Stimulated activated naive B cell treated with anti-CD40 and anti-IgM and Interleukin-4, amounts not matched to agents 10 μg/mL and 1 μg/mL and 100 μg/mL, for 72 hours (primary cell): ENCODE results near the gene NMNAT2.
"Not testable (repeated sequence)": the region's sequence is repeated elsewhere in the genome, so short reads cannot be mapped to it uniquely, and the experiment has no call there.

ENCODE experiments used
- ATAC-seq, 2 donors: fragments of 150-1000 bp; cut with Tn5 transposase; replicated peaks; 2 replicates each; pipeline ENCODE4 v1.10.0; 2021; ENCODE audit warnings: moderate library complexity in 1 of 2
- DNase-seq: peaks from one replicate; pipeline ENCODE4 v3.0.0; 2021
- H3K27ac Mint-ChIP-seq: one replicate; pipeline ENCODE4 v1.8.0; 2022; ENCODE audit warnings: mild to moderate bottlenecking, mixed read lengths
- H3K27me3 Mint-ChIP-seq, 2 donors: one replicate each; pipeline ENCODE4 v1.8.0; 2022; ENCODE audit warnings: mixed read lengths in 2 of 2
- H3K36me3 Mint-ChIP-seq, 2 donors: one replicate each; pipeline ENCODE4 v1.8.0; 2022; ENCODE audit warnings: mixed read lengths in 2 of 2, mild to moderate bottlenecking in 1 of 2
- H3K4me1 Mint-ChIP-seq, 2 donors: one replicate each; pipeline ENCODE4 v1.8.0; 2022; ENCODE audit warnings: mixed read lengths in 2 of 2, mild to moderate bottlenecking in 1 of 2
- H3K4me3 Mint-ChIP-seq, 2 donors: one replicate each; pipeline ENCODE4 v1.8.0; 2022; ENCODE audit warnings: mild to moderate bottlenecking in 2 of 2, mixed read lengths in 2 of 2, moderate library complexity in 1 of 2
- H3K9me3 Mint-ChIP-seq, 2 donors: one replicate each; pipeline ENCODE4 v1.8.0; 2022; ENCODE audit warnings: mixed read lengths in 2 of 2, mild to moderate bottlenecking in 1 of 2

The NMNAT2 gene

DNA sequence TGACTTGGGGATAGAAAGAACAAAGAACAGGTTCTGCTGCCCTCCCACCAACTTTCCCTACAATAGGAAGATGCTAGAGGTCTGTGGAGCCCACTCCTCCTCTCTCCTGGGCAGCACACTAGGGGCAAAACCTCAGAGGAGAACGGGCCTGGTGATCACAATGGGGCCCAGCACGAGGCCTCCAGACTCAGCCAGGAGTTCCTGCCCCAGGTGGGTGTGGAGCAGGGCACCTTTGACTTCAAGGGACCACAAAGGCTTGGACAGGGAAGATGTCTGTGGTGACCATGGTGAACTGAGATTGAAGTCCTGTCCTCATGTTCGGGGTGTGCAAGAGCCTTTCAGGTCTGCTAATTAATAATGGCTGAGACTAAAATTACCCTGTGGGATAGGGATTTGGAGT lies 143.3 kb downstream of the NMNAT2 start:
- H3K4me1 Mint-ChIP-seq = no peaks in the 10 kb centered on the region
- no peaks in the 10 kb centered on the region for H3K9me3 Mint-ChIP-seq
- DNase-seq = no peak
- no peak for ATAC-seq
- peaks cover 0 to 8% of the 10 kb centered on the region in 2 donors for H3K27me3 Mint-ChIP-seq
- H3K36me3 Mint-ChIP-seq = no peaks in the 10 kb centered on the region
- no peak overlapping the region for H3K4me3 Mint-ChIP-seq
- no peak overlapping the region for H3K27ac Mint-ChIP-seq

DNA sequence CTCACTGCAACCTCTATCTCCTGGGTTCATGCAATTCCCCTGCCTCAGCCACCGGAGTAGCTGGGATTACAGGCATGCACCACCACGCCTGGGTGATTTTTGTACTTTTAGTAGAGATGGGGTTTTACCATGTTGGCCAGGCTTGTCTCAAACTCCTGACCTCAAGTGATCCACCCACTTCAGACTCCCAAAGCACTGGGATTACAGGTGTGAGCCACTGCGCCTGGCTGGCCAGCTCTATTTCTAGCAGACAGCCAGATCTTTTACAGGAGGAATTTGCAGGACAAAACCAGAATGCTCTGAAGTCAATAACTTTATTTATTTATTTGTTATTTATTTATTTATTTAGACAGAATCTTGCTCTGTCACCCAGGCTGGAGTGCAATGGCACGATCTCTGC lies 144.2 kb downstream of the NMNAT2 start:
- H3K27me3 Mint-ChIP-seq, H3K9me3 Mint-ChIP-seq, DNase-seq, ATAC-seq, H3K4me1 Mint-ChIP-seq, H3K4me3 Mint-ChIP-seq, H3K36me3 Mint-ChIP-seq, H3K27ac Mint-ChIP-seq: not testable (repeated sequence)

GRCh38 chr1:183273300-183273699 lies 144.9 kb downstream of the NMNAT2 start:
- Mint-ChIP-seq H3K4me3 (no peak overlapping the region), H3K9me3 (no peaks in the 10 kb centered on the region), H3K4me1 (no peaks in the 10 kb centered on the region), H3K36me3 (no peaks in the 10 kb centered on the region), H3K27me3 (peaks cover 2 to 8% of the 10 kb centered on the region in 2 donors), H3K27ac (no peak overlapping the region)
- no peak for ATAC-seq
- no peak for DNase-seq

- Mint-ChIP-seq H3K27me3 (peaks cover 11 to 17% of the 10 kb centered on the region in 2 donors), H3K4me3 (no peak overlapping the region), H3K27ac (no peak overlapping the region), H3K9me3 (no peaks in the 10 kb centered on the region), H3K4me1 (no peaks in the 10 kb centered on the region), H3K36me3 (no peaks in the 10 kb centered on the region)
- ATAC-seq (no peak), DNase-seq (no peak)
These were observed 145.8 kb downstream of the NMNAT2 start for GRCh38 chr1:183272390-183272848.

- no peak overlapping the region for H3K4me3 Mint-ChIP-seq
- no peak overlapping the region for H3K27ac Mint-ChIP-seq
- H3K36me3 Mint-ChIP-seq = no peaks in the 10 kb centered on the region
- peaks cover 22 to 26% of the 10 kb centered on the region in 2 donors for H3K27me3 Mint-ChIP-seq
- H3K9me3 Mint-ChIP-seq = no peaks in the 10 kb centered on the region
- ATAC-seq (no peak), DNase-seq (no peak)
- no peaks in the 10 kb centered on the region for H3K4me1 Mint-ChIP-seq
These were observed 147.5 kb downstream of the NMNAT2 start for GRCh38 chr1:183270541-183271141.

GRCh38 chr1:183267646-183268431 lies 150.3 kb downstream of the NMNAT2 start:
- DNase-seq (no peak), ATAC-seq (no peak)
- no peaks in the 10 kb centered on the region for H3K9me3 Mint-ChIP-seq
- no peak overlapping the region for H3K4me3 Mint-ChIP-seq
- H3K27me3 Mint-ChIP-seq = peaks cover 29 to 38% of the 10 kb centered on the region in 2 donors
- H3K4me1 Mint-ChIP-seq = no peaks in the 10 kb centered on the region
- no peak overlapping the region for H3K27ac Mint-ChIP-seq
- no peaks in the 10 kb centered on the region for H3K36me3 Mint-ChIP-seq

DNA sequence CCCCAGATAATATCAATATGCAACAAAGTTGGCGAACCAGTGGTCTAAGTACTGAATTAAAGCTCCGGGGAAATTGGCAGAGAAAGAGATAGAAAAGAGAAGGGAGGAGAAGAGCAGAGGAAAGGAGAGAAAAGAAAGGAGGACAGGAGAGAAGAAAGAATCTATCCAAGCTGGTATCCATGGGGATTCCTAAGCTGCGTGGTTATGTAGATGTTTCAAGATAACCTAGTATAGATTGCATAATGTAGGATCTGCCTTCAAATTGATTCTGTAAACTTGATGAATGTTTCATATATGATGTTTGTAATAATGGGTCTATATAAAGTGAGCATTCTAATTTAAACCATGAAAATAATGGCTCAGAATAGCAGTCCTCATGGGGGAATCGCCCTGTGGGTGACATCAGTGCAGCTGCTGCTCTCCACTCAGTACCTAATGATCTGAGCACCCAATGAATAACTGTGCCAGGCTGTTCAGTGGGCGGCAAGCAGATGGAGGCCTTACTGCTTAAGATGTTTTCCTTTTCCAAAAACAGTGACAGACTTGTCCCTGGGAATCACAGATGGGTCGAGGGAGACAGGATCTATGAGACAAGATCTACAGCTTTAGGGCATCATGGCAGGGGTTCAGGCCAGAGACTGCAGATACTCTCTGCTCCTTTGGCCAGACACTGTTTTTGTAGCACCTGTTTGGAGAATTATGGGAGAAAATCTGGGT lies 154.1 kb downstream of the NMNAT2 start:
- Mint-ChIP-seq H3K9me3 (no peaks in the 10 kb centered on the region), H3K4me3 (no peak overlapping the region), H3K27ac (no peak overlapping the region), H3K27me3 (peaks cover 45 to 54% of the 10 kb centered on the region in 2 donors), H3K4me1 (no peaks in the 10 kb centered on the region), H3K36me3 (no peaks in the 10 kb centered on the region)
- no peak for ATAC-seq
- DNase-seq = no peak

- Mint-ChIP-seq H3K4me3 (no peak overlapping the region), H3K27me3 (peaks cover 42 to 60% of the 10 kb centered on the region in 2 donors), H3K4me1 (no peaks in the 10 kb centered on the region), H3K27ac (no peak overlapping the region), H3K36me3 (no peaks in the 10 kb centered on the region), H3K9me3 (no peaks in the 10 kb centered on the region)
- DNase-seq = no peak
- no peak for ATAC-seq
These were observed 155.5 kb downstream of the NMNAT2 start for GRCh38 chr1:183262628-183263200.

- Mint-ChIP-seq H3K4me3 (no peak overlapping the region), H3K27ac (no peak overlapping the region)
- ATAC-seq = no peak
These were observed 158.3 kb downstream of the NMNAT2 start for GRCh38 chr1:183259924-183260323.

GRCh38 chr1:183255073-183255472 lies 163.1 kb downstream of the NMNAT2 start:
- Mint-ChIP-seq H3K9me3 (peaks cover 0 to 5% of the 10 kb centered on the region in 2 donors), H3K4me3 (no peak overlapping the region), H3K4me1 (no peaks in the 10 kb centered on the region), H3K27ac (no peak overlapping the region), H3K27me3 (peaks cover 17 to 58% of the 10 kb centered on the region in 2 donors), H3K36me3 (no peaks in the 10 kb centered on the region)
- DNase-seq (no peak), ATAC-seq (no peak)

More at GRCh38 chr1:183259924-183260323, 158.3 kb downstream of the NMNAT2 start:
- H3K36me3 Mint-ChIP-seq = no peaks in the 10 kb centered on the region
- H3K9me3 Mint-ChIP-seq = peaks cover 0 to under 1% of the 10 kb centered on the region in 2 donors
- peaks cover 25 to 54% of the 10 kb centered on the region in 2 donors for H3K27me3 Mint-ChIP-seq
- no peaks in the 10 kb centered on the region for H3K4me1 Mint-ChIP-seq
- DNase-seq = no peak

DNA sequence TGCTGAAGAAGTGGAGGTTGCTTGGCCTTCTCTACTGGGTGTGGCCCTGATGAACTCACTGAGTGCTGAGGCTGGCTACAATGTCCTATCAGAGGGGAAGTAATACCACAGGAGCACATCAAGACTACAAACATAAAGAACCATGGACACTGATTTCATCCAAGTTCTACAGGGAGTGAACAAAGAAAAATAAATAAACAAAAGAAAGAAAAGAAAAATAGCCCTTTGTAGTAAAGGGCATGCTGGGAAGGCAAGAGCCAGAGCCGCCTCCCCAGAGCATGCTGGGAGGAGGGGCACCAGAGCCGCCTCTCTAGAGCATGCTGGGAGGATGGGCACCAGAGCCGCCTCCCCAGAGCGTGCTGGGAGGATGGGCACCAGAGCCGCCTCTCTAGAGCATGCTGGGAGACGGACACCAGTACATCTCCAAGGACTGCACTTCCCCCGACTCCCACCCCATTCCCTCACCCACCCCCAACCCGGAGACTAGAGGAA lies 166.2 kb downstream of the NMNAT2 start:
- Mint-ChIP-seq H3K9me3 (peaks cover 0 to 5% of the 10 kb centered on the region in 2 donors), H3K4me3 (no peak overlapping the region), H3K4me1 (no peaks in the 10 kb centered on the region), H3K27ac (no peak overlapping the region), H3K27me3 (peaks cover 20 to 40% of the 10 kb centered on the region in 2 donors), H3K36me3 (no peaks in the 10 kb centered on the region)
- ATAC-seq = no peak
- DNase-seq = no peak

DNA sequence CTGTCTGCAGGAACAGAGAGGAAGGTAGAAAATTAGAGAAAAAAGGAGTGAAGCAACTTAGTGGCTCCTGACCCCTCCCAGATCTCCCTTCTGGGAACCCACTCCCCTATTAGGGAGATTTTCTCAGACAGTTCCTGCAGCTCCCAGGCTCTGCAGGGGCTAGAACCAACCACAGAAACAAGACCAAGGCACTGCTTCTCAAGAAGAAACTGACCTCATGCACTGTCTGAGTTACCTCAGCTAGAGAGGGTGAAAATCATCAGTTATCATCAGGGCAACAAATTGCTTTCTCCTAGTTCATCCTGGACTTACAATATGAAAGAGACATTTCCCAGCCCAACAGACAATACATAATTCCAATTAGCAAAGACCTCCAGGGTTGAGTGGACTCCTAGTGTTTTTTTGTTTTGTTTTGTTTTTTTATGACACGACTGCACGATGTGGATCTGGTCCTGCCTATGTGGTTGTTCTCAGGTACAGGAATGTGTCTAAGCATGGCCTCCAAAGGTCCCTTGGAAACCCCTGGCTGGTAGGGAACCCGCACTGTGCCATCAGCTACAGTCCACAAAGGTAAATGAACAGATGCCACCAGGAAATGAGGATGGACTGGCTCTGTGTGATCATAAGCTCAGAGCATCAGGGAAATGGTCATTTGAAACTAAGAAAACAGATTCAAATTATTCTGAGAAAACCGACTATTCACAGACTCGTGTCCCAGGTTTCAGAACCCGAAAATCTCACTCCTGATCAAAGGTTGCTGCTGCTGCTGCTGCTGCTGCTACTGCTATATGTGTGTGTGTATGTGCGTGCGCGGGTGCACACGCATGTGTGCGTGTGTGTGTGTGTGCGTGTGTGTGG lies 166.8 kb downstream of the NMNAT2 start:
- peaks cover 20 to 46% of the 10 kb centered on the region in 2 donors for H3K27me3 Mint-ChIP-seq
- H3K9me3 Mint-ChIP-seq = peaks cover 0 to 5% of the 10 kb centered on the region in 2 donors
- H3K4me1 Mint-ChIP-seq = no peaks in the 10 kb centered on the region
- ATAC-seq (no peak), DNase-seq (no peak)
- no peak overlapping the region for H3K4me3 Mint-ChIP-seq
- H3K36me3 Mint-ChIP-seq = no peaks in the 10 kb centered on the region
- no peak overlapping the region for H3K27ac Mint-ChIP-seq

GRCh38 chr1:183249941-183250452 lies 168.2 kb downstream of the NMNAT2 start:
- no peak overlapping the region for H3K4me3 Mint-ChIP-seq
- H3K36me3 Mint-ChIP-seq = no peaks in the 10 kb centered on the region
- DNase-seq = no peak
- no peak for ATAC-seq
- peaks cover 0 to 5% of the 10 kb centered on the region in 2 donors for H3K9me3 Mint-ChIP-seq
- peaks cover 26 to 53% of the 10 kb centered on the region in 2 donors for H3K27me3 Mint-ChIP-seq
- H3K4me1 Mint-ChIP-seq = no peaks in the 10 kb centered on the region
- H3K27ac Mint-ChIP-seq = no peak overlapping the region
